AG04449 (cell line): ENCODE results near the gene GFOD1.

Experiments used
- CTCF ChIA-PET: fragments of 350-600 bp; formaldehyde crosslinking; extraction: SDS; loops from one replicate; lab custom pipeline; 2021; ENCODE audit warnings: antibody characterized with exemption; lab: Yijun Ruan, JAX
- POLR2A ChIA-PET: fragments of 400-600, 350-600 bp; formaldehyde crosslinking; extraction: SDS; loops from one replicate; lab custom pipeline; 2020; ENCODE audit warnings: antibody characterized with exemption, inconsistent platforms; lab: Yijun Ruan, JAX
- DNase-seq: peaks from one replicate; pipeline ENCODE4 v3.0.0-alpha.2; 2010; ENCODE audit warnings: low read depth, low spot score
- H3K4me3 ChIP-seq: 2 replicates; pipeline ENCODE4 v1.5.1; 2011; ENCODE audit warnings: low read depth, mild to moderate bottlenecking, control low read depth, low read length
- TF ChIP-seq, protein P1 (sequence below): IDR thresholded peaks from one replicate; pipeline ENCODE4 v1.5.1; 2011; ENCODE audit warnings: mild to moderate bottlenecking, moderate library complexity, low read length, control low read depth, inconsistent platforms; ENCODE audit not compliant: insufficient read depth; ENCODE audit errors: missing control alignments

Gene GFOD1

DNA sequence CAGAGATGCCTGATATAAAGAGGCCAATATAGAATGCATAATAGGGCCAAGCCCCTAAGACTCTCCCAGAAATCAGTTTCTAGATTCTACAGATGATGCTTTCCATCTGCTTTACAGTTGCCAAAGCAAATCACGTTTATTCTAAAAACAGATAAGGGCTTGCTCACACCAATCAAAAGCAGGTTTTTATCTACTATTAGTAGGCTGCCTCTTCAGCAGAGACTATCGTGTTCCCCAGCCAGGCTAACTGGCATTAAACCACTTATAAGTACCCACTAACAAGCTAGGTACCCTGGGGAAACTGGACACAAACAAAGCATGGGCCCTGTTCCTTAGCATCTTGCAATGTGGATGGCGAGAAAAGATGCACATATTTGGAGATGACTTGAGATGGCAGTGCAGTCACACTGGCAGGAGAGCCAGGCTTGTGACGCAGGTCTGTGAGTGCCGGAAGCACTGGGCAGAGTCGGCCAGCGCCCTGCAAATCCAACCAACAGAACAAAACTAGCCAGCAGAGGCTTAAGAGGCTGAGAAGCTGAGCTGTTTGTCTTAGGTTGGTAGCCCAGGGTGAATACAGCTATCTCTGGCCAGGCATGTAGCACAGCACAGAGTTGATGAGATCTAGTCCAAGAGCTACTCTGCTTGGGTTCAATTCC, 73.4 kb downstream of the GFOD1 start:
- POLR2A ChIA-PET, result no interaction called here
- no peak for DNase-seq
- no peak overlapping the region for H3K4me3 ChIP-seq

DNA sequence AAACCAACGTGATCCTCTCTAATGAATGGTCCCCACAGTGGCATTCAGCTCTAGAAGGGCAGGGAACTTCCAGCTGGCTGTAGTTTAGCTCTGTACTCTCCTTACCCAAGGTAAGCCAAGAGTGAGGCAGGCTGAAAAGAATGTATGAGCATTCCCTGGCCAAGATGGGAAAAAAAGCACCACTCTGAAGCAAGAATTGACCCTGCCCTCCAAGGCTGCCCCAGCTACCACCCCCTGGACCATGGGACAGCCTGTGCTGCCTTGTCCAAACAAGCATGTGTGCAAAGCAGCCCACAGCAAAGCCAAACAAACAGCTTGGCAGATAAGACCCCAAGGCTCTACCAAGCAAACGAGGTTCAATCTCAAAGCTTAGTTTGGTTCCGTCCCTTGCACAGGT, 73.9 kb downstream of the GFOD1 start:
- TF ChIP-seq, protein P1, sequence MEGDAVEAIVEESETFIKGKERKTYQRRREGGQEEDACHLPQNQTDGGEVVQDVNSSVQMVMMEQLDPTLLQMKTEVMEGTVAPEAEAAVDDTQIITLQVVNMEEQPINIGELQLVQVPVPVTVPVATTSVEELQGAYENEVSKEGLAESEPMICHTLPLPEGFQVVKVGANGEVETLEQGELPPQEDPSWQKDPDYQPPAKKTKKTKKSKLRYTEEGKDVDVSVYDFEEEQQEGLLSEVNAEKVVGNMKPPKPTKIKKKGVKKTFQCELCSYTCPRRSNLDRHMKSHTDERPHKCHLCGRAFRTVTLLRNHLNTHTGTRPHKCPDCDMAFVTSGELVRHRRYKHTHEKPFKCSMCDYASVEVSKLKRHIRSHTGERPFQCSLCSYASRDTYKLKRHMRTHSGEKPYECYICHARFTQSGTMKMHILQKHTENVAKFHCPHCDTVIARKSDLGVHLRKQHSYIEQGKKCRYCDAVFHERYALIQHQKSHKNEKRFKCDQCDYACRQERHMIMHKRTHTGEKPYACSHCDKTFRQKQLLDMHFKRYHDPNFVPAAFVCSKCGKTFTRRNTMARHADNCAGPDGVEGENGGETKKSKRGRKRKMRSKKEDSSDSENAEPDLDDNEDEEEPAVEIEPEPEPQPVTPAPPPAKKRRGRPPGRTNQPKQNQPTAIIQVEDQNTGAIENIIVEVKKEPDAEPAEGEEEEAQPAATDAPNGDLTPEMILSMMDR, result no peak
- H3K4me3 ChIP-seq, result no peak overlapping the region
- ChIA-PET POLR2A (interaction anchor here (0.6 kb wide), 1 partner anchor 12 kb away, joined by 4 read pairs; no protein-coding TSS in a partner anchor), CTCF (interaction anchor here (0.7 kb wide), 1 partner anchor 16 kb away, joined by 3 read pairs; no protein-coding TSS in a partner anchor)
- no peak for DNase-seq

More for the DNA sequence above, 73.4 kb downstream of the GFOD1 start:
- TF ChIP-seq, protein P1, result no peak
- CTCF ChIA-PET, result interaction anchor here (0.7 kb wide), 1 partner anchor 15 kb away, joined by 3 read pairs; no protein-coding TSS in a partner anchor

DNA sequence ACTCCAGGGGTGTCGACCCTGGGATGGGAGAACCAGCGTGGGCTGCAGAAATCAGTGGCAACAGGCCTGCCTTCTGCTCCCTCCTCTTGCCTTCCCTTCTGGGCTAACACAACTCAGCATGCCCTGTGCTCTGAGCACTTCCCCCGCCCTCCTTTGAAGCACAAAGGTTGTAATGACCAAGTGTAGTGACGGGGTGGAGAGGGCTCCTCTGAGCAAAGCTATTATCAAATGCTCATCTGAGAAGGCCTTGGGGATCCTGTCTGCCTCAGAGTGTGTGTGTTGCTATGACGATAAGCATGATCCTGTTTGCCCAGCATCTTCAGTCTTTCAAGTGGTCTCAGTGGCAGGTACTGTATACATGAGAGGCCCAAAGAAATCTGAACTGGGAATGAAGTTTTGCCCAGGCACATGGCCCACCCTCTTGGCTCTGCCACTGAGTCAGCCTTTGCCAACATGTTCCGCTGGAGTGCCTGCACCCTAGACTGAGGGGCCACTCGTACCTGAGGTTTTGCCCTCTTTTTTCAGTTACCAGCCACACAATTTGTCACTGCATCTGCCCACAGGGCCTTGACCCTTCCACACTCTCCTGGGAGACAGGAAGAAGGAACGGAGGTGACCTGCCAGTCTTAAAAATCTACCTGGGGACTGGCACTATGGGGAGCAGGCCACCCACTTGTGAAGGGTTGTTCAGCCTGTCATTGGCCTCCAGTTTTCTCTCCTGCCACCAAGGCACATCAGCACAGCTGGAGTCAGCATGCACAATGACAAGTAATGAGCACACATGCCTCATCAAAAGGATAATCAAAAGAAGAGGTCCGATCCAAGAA, 74.5 kb downstream of the GFOD1 start:
- TF ChIP-seq, protein P1, result no peak
- POLR2A ChIA-PET, result interaction anchor here (0.6 kb wide), 1 partner anchor 13 kb away, joined by 4 read pairs; no protein-coding TSS in a partner anchor
- DNase-seq, result no peak
- CTCF ChIA-PET, result interaction anchor here (0.7 kb wide), 1 partner anchor 16 kb away, joined by 3 read pairs; no protein-coding TSS in a partner anchor
- H3K4me3 ChIP-seq, result no peak overlapping the region

DNA sequence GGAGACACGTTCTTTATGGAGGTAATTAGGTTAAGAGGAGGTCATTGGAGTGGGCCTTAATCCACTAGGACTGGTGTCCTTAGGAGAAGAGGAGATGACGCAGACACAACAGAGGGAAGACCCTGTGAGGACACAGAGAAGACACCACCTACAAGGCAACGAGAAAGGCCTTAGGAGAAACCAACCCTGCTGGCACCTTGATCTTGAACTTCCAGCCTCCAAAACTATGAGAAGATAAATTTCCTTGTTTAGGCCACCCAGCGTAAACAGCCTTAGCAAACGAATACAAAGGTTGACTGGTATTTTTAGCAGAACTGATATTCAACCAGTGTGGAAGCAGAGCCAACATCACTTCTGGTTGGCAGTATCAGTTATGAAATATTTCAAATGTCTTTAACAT, 75.2 kb downstream of the GFOD1 start:
- CTCF ChIA-PET, result interaction anchor here (1.5 kb wide), 1 partner anchor 126 kb away, joined by 4 read pairs; no protein-coding TSS in a partner anchor
- DNase-seq, result no peak
- TF ChIP-seq, protein P1, result no peak

DNA sequence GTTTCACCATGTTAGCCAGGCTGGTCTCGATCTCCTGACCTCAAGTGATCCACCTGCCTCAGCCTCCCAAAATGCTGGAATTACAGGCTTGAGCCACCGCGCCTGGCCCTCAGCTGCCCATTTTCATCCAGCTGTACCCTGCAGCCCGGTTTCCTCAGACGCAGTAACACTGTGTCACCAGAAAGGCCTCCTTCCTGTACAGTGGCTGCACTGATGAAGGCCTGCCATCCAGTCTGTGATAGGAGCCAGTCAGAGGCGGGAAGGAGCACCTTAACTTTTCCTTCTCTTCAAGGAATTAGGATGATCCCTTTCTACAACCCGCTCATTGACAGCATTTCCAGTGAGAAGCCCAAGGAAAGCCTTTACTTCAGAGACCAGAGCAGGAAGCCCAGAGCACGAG, 75.9 kb downstream of the GFOD1 start:
- CTCF ChIA-PET, result interaction anchor here (1.0 to 1.5 kb wide), 4 partner anchors 9 to 126 kb away, joined by 3 to 4 read pairs (median 4); no protein-coding TSS in a partner anchor
- no peak for DNase-seq
- no peak overlapping the region for H3K4me3 ChIP-seq
- TF ChIP-seq, protein P1, result no peak
- POLR2A ChIA-PET, result no interaction called here

More for the DNA sequence above, 75.2 kb downstream of the GFOD1 start:
- POLR2A ChIA-PET, result no interaction called here
- no peak overlapping the region for H3K4me3 ChIP-seq
